ENCODE measurements around the gene ORAI2.
"Not testable (repeated sequence)": the region's sequence is repeated elsewhere in the genome, so short reads cannot be mapped to it uniquely, and the experiment has no call there.

The ORAI2 gene

DNA sequence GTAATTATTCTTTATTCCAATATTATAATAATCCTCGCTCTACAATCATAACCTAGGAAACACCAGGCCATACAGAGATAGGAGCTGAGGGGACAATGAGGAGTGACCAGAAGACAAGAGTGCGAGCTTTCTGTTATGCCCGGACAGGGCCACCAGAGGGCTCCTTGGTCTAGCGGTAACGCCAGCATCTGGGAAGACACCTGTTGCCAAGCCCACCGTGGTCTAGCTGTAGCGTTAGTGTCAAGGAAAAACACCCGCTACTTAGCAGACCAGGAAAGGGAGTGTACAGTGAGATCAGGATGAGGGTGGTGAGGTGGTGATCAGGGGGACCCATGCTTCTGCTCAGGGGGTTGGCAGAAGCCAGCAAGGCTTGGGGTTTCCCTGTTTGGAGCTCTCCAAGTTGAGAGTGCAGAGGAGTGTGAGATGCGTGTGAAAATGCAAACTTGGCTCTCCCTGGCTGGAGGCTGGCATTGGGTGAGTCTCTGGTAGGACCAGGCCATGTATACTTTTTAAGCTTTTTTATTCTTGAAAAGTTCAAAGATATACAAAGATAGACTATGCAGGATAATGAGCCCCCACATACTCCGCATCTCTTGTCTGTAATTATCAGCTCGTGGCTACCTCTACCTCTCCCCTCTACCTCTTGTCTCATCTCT lies 46.7 kb downstream of the ORAI2 start:
- H3K4me1 ChIP-seq (ENCODE audit: low read length); H3K9me3 ChIP-seq (ENCODE audit: insufficient read depth, low read length); H3K79me2 ChIP-seq (ENCODE audit: low read length); H4K20me1 ChIP-seq (ENCODE audit: insufficient read depth, low read length); H3K4me3 ChIP-seq (ENCODE audit: low read length); H3K36me3 ChIP-seq (replicated peaks; ENCODE audit: low read depth, low read length); H3K9ac ChIP-seq (ENCODE audit: low read length); H2AFZ ChIP-seq (ENCODE audit: low read depth, low read length); H3K27ac ChIP-seq (ENCODE audit: low read length); H3K4me2 ChIP-seq (ENCODE audit: low read length); H3K27me3 ChIP-seq (ENCODE audit: low read depth, low read length): not testable (repeated sequence)
- TF ChIP-seq, protein P1, sequence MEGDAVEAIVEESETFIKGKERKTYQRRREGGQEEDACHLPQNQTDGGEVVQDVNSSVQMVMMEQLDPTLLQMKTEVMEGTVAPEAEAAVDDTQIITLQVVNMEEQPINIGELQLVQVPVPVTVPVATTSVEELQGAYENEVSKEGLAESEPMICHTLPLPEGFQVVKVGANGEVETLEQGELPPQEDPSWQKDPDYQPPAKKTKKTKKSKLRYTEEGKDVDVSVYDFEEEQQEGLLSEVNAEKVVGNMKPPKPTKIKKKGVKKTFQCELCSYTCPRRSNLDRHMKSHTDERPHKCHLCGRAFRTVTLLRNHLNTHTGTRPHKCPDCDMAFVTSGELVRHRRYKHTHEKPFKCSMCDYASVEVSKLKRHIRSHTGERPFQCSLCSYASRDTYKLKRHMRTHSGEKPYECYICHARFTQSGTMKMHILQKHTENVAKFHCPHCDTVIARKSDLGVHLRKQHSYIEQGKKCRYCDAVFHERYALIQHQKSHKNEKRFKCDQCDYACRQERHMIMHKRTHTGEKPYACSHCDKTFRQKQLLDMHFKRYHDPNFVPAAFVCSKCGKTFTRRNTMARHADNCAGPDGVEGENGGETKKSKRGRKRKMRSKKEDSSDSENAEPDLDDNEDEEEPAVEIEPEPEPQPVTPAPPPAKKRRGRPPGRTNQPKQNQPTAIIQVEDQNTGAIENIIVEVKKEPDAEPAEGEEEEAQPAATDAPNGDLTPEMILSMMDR (IDR thresholded peaks at IDR 0.05; ENCODE audit: low read depth, low read length), result peak; percentile 12

DNA sequence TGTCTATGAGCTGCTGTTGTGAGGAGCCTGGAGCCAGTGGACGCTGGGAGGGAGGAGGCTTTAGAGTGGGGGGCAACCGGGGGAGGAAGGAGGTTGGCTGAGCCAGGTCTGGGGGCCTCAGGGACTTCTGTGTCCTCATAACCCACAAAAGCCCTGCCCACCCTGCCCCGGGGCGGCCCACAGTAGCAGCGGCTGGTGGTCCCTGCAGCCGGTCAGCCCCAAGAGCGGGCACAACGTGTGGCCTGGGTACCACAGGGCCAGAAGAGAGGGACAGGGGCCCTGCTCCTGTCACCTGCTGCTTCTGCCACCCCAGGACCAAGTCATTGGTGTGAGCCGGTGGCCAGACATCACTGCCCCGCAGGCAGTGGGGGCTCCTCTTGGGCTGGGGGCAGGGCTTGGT lies 48.6 kb downstream of the ORAI2 start:
- not testable (repeated sequence) for H3K9ac ChIP-seq (ENCODE audit: low read length); H3K27me3 ChIP-seq (ENCODE audit: low read depth, low read length); H3K4me1 ChIP-seq (ENCODE audit: low read length); H3K4me2 ChIP-seq (ENCODE audit: low read length); H2AFZ ChIP-seq (ENCODE audit: low read depth, low read length); H3K27ac ChIP-seq (ENCODE audit: low read length); H3K4me3 ChIP-seq (ENCODE audit: low read length); H3K9me3 ChIP-seq (ENCODE audit: insufficient read depth, low read length); H3K36me3 ChIP-seq (replicated peaks; ENCODE audit: low read depth, low read length); H4K20me1 ChIP-seq (ENCODE audit: insufficient read depth, low read length); H3K79me2 ChIP-seq (ENCODE audit: low read length)

DNA sequence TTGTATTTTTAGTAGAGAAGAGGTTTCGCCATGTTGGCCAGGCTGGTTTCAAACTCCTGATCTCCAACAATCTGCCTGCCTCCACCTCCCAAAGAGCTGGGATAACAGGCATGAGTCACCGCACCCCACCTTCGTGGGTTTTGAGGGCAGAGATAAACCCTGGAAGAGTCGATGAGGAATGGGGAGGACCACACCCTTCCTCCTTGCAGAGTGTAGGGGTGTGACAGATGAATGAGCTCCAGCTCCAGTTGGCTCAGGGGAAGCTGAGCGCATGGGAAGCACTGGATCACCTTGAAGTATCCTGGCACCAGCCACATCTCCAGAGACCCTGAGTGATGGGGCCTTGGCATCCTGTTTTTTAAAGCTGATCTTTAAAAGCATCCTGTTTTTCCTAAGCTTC lies 50.9 kb downstream of the ORAI2 start:
- not testable (repeated sequence) for H3K9ac ChIP-seq (ENCODE audit: low read length); H2AFZ ChIP-seq (ENCODE audit: low read depth, low read length)

DNA sequence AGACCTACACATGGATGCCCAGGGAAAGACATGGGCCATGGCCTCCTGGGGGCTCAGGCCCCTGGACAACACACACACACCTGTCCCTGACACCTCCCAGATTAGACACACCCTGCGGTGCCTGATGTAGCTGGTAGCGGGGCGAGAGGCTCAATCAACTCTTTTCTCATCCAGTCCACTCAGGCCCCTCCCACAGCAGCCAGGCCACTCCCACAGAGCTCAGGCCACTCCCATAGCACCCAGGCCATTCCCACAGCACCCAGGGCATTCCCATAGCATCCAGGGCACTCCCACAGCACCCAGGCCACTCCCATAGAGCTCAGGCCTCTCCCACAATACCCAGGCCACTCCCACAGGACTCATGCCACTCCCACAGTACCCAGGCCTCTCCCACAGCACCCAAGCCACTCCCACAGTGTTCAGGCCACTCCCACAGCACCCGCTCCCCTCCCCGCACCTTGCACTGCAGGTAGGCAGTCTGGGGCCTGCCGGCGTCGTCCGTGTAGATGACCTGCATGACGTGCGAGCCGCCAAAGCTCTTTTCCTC lies 57.2 kb downstream of the ORAI2 start:
- H3K9me3 ChIP-seq (ENCODE audit: insufficient read depth, low read length); H3K4me2 ChIP-seq (ENCODE audit: low read length); H2AFZ ChIP-seq (ENCODE audit: low read depth, low read length); H3K9ac ChIP-seq (ENCODE audit: low read length); H4K20me1 ChIP-seq (ENCODE audit: insufficient read depth, low read length); H3K27me3 ChIP-seq (ENCODE audit: low read depth, low read length); H3K27ac ChIP-seq (ENCODE audit: low read length); H3K4me3 ChIP-seq (ENCODE audit: low read length); H3K36me3 ChIP-seq (replicated peaks; ENCODE audit: low read depth, low read length); H3K4me1 ChIP-seq (ENCODE audit: low read length); H3K79me2 ChIP-seq (ENCODE audit: low read length): not testable (repeated sequence)

More for the DNA sequence above, 50.9 kb downstream of the ORAI2 start:
- not testable (repeated sequence) for H4K20me1 ChIP-seq (ENCODE audit: insufficient read depth, low read length); H3K79me2 ChIP-seq (ENCODE audit: low read length); H3K9me3 ChIP-seq (ENCODE audit: insufficient read depth, low read length); H3K4me2 ChIP-seq (ENCODE audit: low read length); H3K27me3 ChIP-seq (ENCODE audit: low read depth, low read length); H3K4me1 ChIP-seq (ENCODE audit: low read length); H3K27ac ChIP-seq (ENCODE audit: low read length); H3K36me3 ChIP-seq (replicated peaks; ENCODE audit: low read depth, low read length); H3K4me3 ChIP-seq (ENCODE audit: low read length)

DNA sequence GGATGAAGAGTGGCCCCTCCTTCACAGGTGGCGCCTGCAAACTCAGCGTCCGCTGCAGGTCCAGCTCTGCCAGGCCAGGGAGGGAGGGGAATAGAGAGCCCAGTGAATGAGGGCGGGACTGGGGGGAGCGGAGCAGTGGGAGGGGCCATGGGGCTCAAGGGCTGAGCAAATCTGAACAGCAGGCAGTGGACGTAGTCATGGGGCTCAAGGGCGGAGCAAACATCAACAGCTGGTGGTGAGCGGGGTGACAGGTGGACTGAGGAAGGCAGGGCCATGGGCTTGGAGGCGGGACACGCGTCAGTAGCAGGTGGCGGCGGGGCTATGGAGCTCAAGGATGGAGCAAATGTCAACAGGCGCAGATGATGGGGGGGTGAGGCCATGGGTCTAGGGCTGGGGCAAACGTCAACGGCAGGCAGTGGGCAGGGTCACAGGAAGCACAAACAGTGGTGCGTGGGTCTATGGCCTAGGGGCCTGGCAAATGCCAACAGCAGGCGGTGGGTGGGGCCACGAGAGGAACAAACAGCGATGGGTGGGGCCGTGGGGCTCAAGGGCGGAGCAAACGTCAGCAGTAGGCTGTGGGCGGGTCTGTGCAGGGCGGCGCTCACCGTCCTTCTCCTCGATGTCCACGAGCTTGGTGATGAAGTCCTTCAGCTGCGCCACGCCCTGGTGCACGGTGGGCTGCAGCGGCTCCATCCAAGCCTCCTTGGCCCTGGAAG lies 60.0 kb downstream of the ORAI2 start:
- H3K27me3 ChIP-seq (ENCODE audit: low read depth, low read length); H3K27ac ChIP-seq (ENCODE audit: low read length); H3K79me2 ChIP-seq (ENCODE audit: low read length); H3K4me2 ChIP-seq (ENCODE audit: low read length); H4K20me1 ChIP-seq (ENCODE audit: insufficient read depth, low read length); H3K9ac ChIP-seq (ENCODE audit: low read length); H3K4me1 ChIP-seq (ENCODE audit: low read length); H2AFZ ChIP-seq (ENCODE audit: low read depth, low read length); H3K4me3 ChIP-seq (ENCODE audit: low read length); H3K9me3 ChIP-seq (ENCODE audit: insufficient read depth, low read length); H3K36me3 ChIP-seq (replicated peaks; ENCODE audit: low read depth, low read length): not testable (repeated sequence)

DNA sequence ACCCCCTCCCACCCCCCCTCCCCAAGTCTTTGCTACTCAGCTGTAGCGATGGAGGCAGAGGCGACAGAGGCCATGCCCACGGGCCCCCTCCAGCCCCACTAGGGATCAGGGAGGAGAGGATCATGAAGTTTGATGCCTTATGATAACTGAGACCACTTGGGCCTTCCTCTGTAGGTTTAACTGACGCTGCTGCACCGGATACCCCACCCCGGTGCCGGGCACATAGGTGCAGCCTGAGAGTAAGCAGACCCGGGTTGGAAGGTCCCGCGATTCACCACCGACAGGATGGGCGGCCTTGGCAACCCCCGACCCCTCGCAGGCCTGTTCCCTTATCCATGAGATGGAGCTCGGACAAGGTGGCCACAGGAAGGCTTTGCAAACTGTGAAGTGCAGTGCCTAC lies 60.7 kb downstream of the ORAI2 start:
- not testable (repeated sequence) for H3K4me3 ChIP-seq (ENCODE audit: low read length); H3K9ac ChIP-seq (ENCODE audit: low read length); H2AFZ ChIP-seq (ENCODE audit: low read depth, low read length); H3K79me2 ChIP-seq (ENCODE audit: low read length); H3K9me3 ChIP-seq (ENCODE audit: insufficient read depth, low read length); H3K27ac ChIP-seq (ENCODE audit: low read length); H3K36me3 ChIP-seq (replicated peaks; ENCODE audit: low read depth, low read length); H3K4me2 ChIP-seq (ENCODE audit: low read length); H3K4me1 ChIP-seq (ENCODE audit: low read length); H4K20me1 ChIP-seq (ENCODE audit: insufficient read depth, low read length); H3K27me3 ChIP-seq (ENCODE audit: low read depth, low read length)

DNA sequence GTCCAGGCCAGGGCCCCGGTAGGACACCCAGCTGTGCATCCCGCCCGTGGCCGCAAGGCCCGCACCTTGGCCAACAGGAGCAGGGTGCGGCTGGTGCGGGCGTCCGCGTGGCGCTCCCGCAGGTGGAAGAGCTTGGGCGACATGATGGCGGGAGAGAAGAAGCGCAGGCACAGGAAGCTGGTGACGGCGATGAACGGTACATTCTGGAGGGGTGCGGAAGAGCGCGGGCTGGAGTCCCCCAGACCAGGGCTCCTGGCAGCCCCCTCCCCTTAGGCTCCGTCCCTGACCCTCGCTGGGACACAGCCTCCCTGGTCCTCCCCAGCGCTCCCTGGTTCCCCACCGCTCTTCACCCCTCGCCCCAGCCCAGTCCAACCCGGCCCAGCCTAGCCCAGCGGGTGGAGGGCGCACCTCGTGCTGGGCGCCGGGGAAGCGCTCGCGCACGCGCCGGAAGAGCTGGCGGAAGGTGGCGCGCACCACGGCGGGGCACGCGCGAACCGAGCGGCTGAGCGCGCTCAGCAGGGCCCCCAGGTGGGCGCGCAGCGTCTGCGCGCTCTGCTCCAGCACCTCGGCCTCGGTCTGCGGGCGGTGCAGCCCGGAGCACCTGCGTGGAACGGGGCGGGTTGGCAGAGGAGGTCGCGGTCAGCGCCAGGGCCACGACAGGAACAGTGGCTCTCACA lies 61.2 kb downstream of the ORAI2 start:
- not testable (repeated sequence) for H4K20me1 ChIP-seq (ENCODE audit: insufficient read depth, low read length); H3K9ac ChIP-seq (ENCODE audit: low read length); H3K4me2 ChIP-seq (ENCODE audit: low read length); H3K4me3 ChIP-seq (ENCODE audit: low read length); H3K9me3 ChIP-seq (ENCODE audit: insufficient read depth, low read length); H3K27me3 ChIP-seq (ENCODE audit: low read depth, low read length); H2AFZ ChIP-seq (ENCODE audit: low read depth, low read length); H3K27ac ChIP-seq (ENCODE audit: low read length); H3K36me3 ChIP-seq (replicated peaks; ENCODE audit: low read depth, low read length); H3K79me2 ChIP-seq (ENCODE audit: low read length); H3K4me1 ChIP-seq (ENCODE audit: low read length)

DNA sequence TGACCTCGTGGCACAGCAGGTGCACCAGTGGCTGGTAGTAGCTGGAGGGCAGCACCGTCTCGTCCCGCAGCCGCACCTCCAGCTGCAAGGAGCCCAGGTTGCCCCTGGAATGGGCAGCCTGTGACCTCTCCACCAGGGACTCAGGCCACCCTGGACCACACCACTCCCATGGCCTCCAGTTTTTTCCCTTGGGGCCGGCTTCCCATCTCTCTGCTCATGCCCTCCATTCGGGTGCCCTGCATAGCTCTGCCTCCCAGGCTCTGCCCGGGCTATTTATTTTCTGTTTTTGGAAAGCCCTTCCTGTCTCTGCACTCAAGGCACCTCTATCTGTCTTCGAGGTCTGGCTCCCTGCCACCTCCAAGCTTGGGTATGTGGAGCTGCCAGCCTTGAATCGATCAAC lies 63.5 kb downstream of the ORAI2 start:
- not testable (repeated sequence) for H3K4me1 ChIP-seq (ENCODE audit: low read length); H3K4me3 ChIP-seq (ENCODE audit: low read length); H4K20me1 ChIP-seq (ENCODE audit: insufficient read depth, low read length); H3K9ac ChIP-seq (ENCODE audit: low read length); H3K9me3 ChIP-seq (ENCODE audit: insufficient read depth, low read length); H3K27me3 ChIP-seq (ENCODE audit: low read depth, low read length); H3K79me2 ChIP-seq (ENCODE audit: low read length); H3K27ac ChIP-seq (ENCODE audit: low read length); H3K36me3 ChIP-seq (replicated peaks; ENCODE audit: low read depth, low read length); H2AFZ ChIP-seq (ENCODE audit: low read depth, low read length); H3K4me2 ChIP-seq (ENCODE audit: low read length)

All from OCI-LY3 (cell line).